OCI-LY3 (cell line): ENCODE data around the gene SH3BP2.

ENCODE experiments used
- CTCF ChIP-seq: fragments of 200-600, 300-600 bp; sonication (generic); IDR thresholded peaks from 2 replicates; pipeline ENCODE4 v1.5.1; 2014; ENCODE audit warnings: antibody characterized with exemption, low read length, low read depth
- EZH2phosphoT487 ChIP-seq: fragments of 200-600 bp; shearing (Covaris generic); IDR thresholded peaks from 2 replicates; pipeline ENCODE4 v1.6.1; 2018; ENCODE audit warnings: antibody characterized with exemption, mixed run types, low read depth

GRCh38 chr4:2771264-2771663, 21.6 kb upstream of the SH3BP2 start:
- TF ChIP-seq CTCF (no peak), EZH2phosphoT487 (no peak)
